H4 (cell line): ENCODE results near the gene PWWP2B. TPM values are rescaled to one million over a fixed set of nuclear protein-coding genes. Genes with fewer than 3 reads are reported as not detected.

Source experiments
- DNase-seq: peaks from one replicate; pipeline ENCODE4 v3.0.0-alpha.2; 2015; ENCODE audit warnings: low spot score
- total RNA-seq: library from RNA; depleted of rRNA; stranded (reverse); fragments of >200 nt; shearing (Covaris generic); gene quantifications from 2 replicates; pipeline ENCODE4 v1.2.3, GENCODE V29; 2014

PWWP2B gene
- total RNA-seq, 1 experiment from 2014 or later: 2.2 TPM

DNA sequence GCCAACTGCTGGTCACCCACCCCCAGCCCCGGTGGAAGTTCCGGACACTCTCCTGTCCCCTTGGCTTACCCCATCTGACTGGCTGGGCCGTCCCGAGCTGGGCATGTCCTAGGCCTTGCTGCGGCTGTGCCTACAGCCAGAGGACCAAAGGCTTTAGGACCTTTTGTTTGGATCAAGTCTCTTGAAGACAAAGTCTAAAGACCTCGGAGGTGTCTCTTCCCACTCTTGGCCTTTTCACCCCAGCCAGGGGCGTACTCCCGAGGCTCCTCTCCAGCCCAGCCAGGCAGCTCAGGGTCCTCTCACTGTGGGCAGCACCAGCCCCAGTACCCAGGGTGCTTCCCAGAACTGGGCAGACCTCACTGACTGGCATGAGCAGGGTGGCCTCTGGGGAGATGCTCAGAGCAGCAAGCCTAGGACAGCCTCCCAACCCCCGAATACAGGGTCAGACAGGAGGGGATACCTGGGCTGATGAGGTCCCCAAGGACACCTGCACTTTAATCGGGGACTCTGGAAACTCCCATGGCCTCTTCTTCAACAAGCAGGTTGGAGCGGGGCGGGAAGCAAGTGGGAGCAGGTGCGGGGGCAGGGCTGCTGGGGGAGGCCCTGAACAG, 2.7 kb upstream of the PWWP2B start:
- no peak for DNase-seq

DNA sequence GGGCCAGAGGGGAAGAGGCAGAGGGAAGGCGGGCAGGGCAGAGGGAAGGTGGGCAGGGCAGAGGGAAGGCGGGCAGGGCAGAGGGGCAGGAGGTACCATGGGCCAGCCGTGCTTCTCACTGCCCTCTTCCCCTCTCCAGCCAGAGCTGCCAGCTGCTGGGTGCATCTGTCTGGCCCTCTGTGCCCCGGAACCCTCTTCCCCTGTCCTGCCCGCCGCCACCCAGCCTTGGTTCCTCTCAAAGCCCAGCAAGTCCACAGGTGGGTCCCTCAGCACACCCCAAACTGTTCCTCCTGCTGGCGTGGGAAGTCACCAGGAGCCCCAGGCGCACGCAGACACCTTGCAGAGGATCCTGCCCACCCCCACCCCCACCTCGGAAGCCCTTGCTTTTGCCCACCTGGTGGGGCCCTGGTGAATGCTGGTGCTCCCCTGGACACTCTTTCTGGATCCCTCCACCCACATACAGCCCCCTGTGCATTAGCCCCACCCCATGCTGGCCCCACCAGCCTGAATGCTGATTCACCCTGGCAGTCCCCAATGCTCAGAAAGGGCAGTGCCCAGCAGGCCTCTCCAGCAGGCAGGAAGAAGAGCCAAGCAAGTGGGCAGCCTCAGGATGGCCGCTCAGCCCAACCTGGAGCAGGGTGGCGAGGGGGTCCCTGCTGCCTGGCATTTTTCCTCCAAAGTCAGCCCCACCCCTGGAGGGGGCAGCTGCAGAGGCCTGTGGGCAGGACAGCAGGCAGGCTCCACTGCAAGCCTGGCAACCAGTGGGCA, 1.9 kb upstream of the PWWP2B start:
- no peak for DNase-seq

GRCh38 chr10:132395704-132396493, 1.1 kb upstream of the PWWP2B start:
- no peak for DNase-seq

DNA sequence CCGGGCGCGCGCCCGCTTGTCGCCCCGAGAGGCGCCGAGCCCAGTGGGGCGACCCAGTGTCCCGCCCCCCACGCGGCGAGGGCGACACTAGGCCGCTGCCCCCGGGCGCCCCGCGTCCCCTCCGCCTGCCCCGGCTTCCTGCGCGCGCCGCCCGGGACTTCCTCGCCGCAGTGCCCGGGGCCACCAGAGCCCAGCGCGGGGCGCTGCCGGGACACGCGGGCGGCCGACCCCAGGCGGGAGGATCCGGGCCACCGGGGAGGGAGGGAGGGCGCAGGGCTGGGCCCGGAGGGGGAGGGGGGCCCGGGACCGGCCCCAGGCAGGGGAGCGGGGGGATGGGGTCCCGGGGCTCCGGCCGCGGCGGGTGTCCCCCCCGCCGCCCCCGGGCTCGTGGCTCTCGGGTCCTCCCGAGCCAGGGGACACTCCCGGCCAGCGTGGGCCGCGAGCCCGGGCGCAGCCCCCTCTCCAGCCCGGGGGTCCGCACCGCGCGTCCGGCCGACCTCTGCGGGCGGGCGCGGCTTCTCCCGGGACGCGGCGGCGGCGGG, 435 bp upstream of the PWWP2B start:
- DNase-seq: no peak

GRCh38 chr10:132397671-132398565, 918 bp downstream of the PWWP2B start:
- DNase-seq: no peak

DNA sequence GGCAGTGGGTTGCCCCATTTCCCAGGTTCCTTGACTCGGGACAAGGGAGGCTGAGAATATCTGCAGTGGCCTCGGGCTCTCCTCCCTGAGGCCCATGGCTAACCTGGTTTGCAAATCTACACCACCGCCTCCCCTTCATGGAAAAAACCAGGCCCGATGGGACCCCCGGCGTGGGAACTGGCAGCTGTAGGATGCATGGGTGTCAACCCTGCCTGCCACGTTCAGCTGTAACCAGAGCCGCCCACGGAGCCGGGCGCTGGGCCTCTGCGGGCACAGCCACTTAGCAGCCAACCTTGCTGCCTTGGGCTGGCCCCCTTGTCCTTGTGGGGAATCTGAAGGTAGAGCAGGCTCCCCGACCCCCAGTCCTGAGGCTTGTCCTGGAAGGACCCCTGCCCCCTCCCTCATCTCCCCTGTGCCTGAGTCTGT, 1.6 kb downstream of the PWWP2B start:
- DNase-seq: no peak

DNA sequence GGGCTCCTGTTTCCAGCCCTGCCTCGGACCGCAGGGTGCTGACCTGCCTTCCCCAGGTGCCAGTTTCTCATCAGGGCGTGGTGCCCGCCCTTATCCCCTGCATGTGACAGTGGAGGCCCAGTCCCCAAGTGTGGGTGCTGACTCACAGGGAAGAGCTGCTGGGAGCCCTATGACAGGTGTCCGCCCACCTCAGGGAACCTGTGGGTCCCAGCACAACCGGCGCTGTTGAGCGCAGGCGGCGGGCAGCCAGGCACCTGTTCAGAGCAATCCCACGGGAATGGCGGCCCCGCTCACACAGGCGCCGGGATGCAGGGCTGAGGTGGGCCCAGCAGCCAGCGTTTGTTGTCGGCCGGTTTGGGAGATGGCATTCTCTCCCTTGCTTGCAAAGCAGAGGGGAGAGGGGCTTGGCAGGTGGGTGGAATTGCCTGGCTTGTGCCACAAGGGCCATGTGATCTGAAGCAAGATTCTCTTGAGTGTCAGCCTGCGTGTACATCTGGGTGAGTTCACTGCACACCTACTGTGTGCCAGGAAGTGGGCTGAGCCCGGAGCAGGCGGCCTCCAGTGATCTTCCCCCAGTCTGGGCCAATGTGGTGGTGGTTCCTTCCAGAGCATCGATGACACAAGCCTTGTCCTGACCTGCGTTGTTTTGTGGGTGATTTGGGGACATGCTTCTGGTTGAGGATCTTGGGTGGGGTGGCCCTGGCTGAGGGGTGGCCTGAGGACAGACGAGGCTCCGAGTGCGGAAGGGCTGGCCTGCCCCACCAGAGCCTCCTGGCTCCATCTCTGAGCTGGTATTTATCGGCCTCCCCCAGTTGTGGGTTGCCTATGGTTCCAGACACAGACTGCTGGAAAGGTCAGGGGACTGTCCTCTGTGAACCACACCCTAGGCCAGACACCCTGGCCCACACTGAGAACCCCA, 2.4 kb downstream of the PWWP2B start:
- DNase-seq: no peak

- DNase-seq: no peak
Measured at GRCh38 chr10:132400041-132400546, 3.1 kb downstream of the PWWP2B start.

DNA sequence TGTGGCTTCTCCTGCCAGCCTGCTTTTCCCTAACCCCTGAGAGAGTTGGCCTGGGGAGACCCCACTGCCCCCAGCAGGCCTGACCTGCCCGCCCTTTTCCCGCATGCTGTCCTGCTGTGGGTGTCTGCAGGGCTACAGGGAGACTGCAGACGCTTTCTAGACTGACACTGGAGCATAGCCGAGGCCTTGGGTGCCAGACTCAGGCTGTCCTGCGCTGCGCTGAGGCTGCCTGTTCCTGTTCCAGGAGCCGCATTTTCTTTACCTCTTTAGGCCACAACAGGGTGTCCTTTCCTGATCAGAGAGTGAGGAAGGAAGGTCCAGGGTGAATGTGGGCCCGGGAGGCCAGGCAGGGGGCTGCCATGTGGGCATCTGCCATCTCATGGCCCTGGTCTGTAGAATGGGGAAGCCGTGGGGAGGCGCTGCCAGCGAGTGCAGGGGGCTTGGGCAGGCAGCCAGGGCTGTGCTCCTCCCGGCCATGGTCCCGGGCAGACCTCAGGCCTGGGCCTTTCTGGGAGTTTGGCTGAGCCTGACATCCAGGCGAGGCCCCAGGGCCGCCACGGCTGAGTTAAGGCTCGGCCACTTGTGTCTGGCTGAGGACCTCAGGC, 3.6 kb downstream of the PWWP2B start:
- DNase-seq: no peak

GRCh38 chr10:132401401-132402118, 4.6 kb downstream of the PWWP2B start:
- DNase-seq: no peak

DNA sequence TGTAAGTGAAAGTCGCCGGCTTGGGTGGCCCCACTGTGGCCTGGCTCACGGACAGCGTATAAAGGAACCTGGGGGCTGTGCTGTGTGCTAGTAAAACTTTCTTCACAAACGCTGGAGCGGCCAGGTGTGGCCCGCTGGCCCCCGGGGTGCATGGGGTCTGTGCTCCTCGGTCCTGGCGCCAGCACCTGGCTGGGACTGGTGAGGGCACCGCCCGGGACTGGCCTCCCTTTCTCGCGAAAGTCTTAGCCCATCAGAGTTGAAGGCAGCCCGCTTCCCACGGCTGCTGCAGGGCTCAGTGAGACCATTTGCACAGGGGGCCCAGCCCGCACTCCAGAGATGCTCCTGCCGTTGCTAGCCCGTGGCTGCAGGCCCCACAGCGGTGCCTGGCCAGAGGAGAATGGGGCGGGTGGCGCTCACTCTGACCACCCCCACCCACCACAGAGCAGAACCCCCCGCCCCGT, 5.8 kb downstream of the PWWP2B start:
- DNase-seq: no peak

- no peak for DNase-seq
Measured at GRCh38 chr10:132403511-132404168, 6.6 kb downstream of the PWWP2B start.

- DNase-seq: no peak
Measured at GRCh38 chr10:132404169-132404880, 7.3 kb downstream of the PWWP2B start.

DNA sequence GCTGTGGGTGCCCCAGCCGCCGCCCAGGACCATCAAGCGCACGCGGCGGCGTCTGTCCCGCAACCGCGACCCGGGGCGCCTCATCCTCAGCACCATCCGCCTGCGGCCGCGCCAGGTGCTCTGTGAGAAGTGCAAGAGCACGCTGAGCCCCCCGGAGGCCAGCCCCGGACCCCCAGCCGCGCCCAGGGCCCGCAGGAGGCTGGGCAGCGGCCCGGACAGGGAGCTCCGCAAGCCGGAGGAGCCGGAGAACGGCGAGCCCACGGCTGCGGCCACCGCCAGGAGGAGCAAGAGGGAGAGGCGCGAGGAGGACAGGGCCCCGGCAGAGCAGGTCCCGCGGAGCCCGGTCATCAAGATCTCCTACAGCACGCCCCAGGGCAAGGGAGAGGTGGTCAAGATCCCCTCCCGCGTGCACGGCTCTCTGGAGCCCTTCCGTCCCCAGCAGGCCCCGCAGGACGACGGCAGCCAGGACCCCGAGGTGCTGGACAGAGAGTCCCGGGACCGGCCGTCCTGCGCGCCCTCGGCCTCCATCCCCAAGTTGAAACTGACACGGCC, 8.0 kb downstream of the PWWP2B start:
- DNase-seq: no peak

GRCh38 chr10:132405463-132405991, 8.5 kb downstream of the PWWP2B start:
- DNase-seq: no peak

- no peak for DNase-seq
Measured at GRCh38 chr10:132406181-132406580, 9.2 kb downstream of the PWWP2B start.

DNA sequence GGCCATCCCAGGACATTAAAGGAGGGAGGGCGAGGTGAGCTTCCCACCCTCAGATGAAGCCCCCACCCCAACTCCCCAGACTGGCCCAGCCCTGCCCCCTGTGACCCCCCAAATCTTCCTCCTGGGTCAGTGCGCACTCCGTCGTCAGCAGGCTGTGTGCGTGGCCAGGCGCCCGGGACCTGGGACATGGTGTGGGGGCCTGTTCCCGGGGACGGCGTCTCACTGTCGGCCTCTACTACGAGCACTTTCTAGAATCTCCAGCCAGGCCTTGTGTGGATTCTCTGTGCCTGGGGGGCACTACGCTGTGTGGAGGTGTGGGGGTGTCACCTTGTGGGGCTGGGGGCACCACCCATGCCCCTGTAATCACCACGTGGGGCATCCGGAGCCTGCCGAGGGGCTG, 9.8 kb downstream of the PWWP2B start:
- no peak for DNase-seq
